CD4-positive, CD25-positive, alpha-beta regulatory T cell (primary cell): Measurements from ENCODE around the gene CYP17A1. TPM values are rescaled to one million over a fixed set of nuclear protein-coding genes. Genes with fewer than 3 reads are reported as not detected.

Source experiments
- ATAC-seq, 2 donors: fragments of 150-1000 bp; cut with Tn5 transposase; one replicate each; pipeline ENCODE4 v1.10.0; 2021; ENCODE audit warnings: low read depth in 2 of 2, moderate number of reproducible peaks in 2 of 2, moderate library complexity in 1 of 2
- DNase-seq, 3 donors: peaks; one replicate each; pipeline versions ENCODE4 v3.0.0 to v3.0.0-alpha.2; 2012 to 2022; ENCODE audit warnings: mixed read lengths in 1 of 3
- H3K27ac ChIP-seq: one replicate; pipeline ENCODE4 v1.7.0; 2013; ENCODE audit warnings: mild to moderate bottlenecking, low read length; ENCODE audit not compliant: insufficient read depth, poor library complexity, severe bottlenecking
- H3K27me3 ChIP-seq: one replicate; pipeline ENCODE4 v1.7.0; 2013; ENCODE audit warnings: low read length; ENCODE audit not compliant: control insufficient read depth, insufficient read depth
- H3K36me3 ChIP-seq: one replicate; pipeline ENCODE4 v1.7.0; 2013; ENCODE audit warnings: mild to moderate bottlenecking, low read length, moderate library complexity; ENCODE audit not compliant: control insufficient read depth, insufficient read depth
- H3K4me1 ChIP-seq: 2 replicates; pipeline ENCODE4 v1.7.0; 2013; ENCODE audit warnings: mild to moderate bottlenecking, low read length; ENCODE audit not compliant: insufficient read depth, control insufficient read depth, poor library complexity, severe bottlenecking
- H3K4me3 ChIP-seq: one replicate; pipeline ENCODE4 v1.7.0; 2013; ENCODE audit warnings: low read depth, mild to moderate bottlenecking, low read length, moderate library complexity
- H3K9me3 ChIP-seq, 2 experiments: 1 replicate in 1 of 2; 2 replicates in 1 of 2; pipeline ENCODE4 v1.7.0; 2013; ENCODE audit warnings: low read length in 2 of 2, mild to moderate bottlenecking in 1 of 2, moderate library complexity in 1 of 2; ENCODE audit not compliant: control insufficient read depth in 2 of 2
- H3K27ac Mint-ChIP-seq, 3 donors: one replicate each; pipeline ENCODE4 v1.8.0; 2020 to 2022; ENCODE audit warnings: mild to moderate bottlenecking in 3 of 3, mixed read lengths in 3 of 3, moderate library complexity in 2 of 3
- H3K27me3 Mint-ChIP-seq: one replicate; pipeline ENCODE4 v1.8.0; 2022; ENCODE audit warnings: mild to moderate bottlenecking, mixed read lengths
- H3K36me3 Mint-ChIP-seq: one replicate; pipeline ENCODE4 v1.8.0; 2020; ENCODE audit warnings: mixed read lengths
- H3K4me1 Mint-ChIP-seq, 4 donors: one replicate each; pipeline ENCODE4 v1.8.0; 2020 to 2022; ENCODE audit warnings: mixed read lengths in 4 of 4, mild to moderate bottlenecking in 1 of 4
- H3K4me3 Mint-ChIP-seq, 4 donors: one replicate each; pipeline ENCODE4 v1.8.0; 2020 to 2022; ENCODE audit warnings: mild to moderate bottlenecking in 4 of 4, mixed read lengths in 4 of 4, moderate library complexity in 3 of 4
- H3K9me3 Mint-ChIP-seq, 7 donors: one replicate each; pipeline ENCODE4 v1.8.0; 2020 to 2022; ENCODE audit warnings: mixed read lengths in 7 of 7, mild to moderate bottlenecking in 3 of 7, moderate library complexity in 2 of 7
- polyA plus RNA-seq, 4 donors: library from polyadenylated mRNA; unstranded; fragments of 300-500 nt; fragmentation: Illumina TruSeq; gene quantifications; one replicate each; pipeline ENCODE4 v1.2.3, GENCODE V29; 2021
- total RNA-seq: library from RNA; stranded (reverse); gene quantifications from one replicate; pipeline ENCODE4 v1.2.3, GENCODE V29; 2022

The CYP17A1 gene
- total and polyA plus RNA-seq, 5 donors from 2014 or later, result not detected

GRCh38 chr10:102834143-102834542 lies 3.1 kb downstream of the CYP17A1 start:
- Histone ChIP-seq H3K27ac (no peak overlapping the region), H3K9me3 (no peaks in the 10 kb centered on the region), H3K27me3 (no peaks in the 10 kb centered on the region), H3K4me1 (no peaks in the 10 kb centered on the region), H3K4me3 (no peak overlapping the region), H3K36me3 (no peaks in the 10 kb centered on the region)
- Mint-ChIP-seq H3K4me1 (peaks cover 0 to 2% (median 0%) of the 10 kb centered on the region in 4 donors), H3K36me3 (peaks cover 5% of the 10 kb centered on the region), H3K9me3 (peaks cover 0 to 12% (median 2%) of the 10 kb centered on the region in 7 donors), H3K27ac (no peak overlapping the region), H3K27me3 (peaks cover 33% of the 10 kb centered on the region), H3K4me3 (no peak overlapping the region)
- no peak for DNase-seq
- ATAC-seq, result no peak

- Mint-ChIP-seq H3K36me3 (peaks cover 1% of the 10 kb centered on the region), H3K27ac (no peak overlapping the region), H3K4me1 (peaks cover 0 to 2% (median 0%) of the 10 kb centered on the region in 4 donors), H3K9me3 (peaks cover 0 to 8% (median 0%) of the 10 kb centered on the region in 7 donors), H3K27me3 (peaks cover 29% of the 10 kb centered on the region), H3K4me3 (no peak overlapping the region)
- H3K4me3 ChIP-seq, result no peak overlapping the region
- no peaks in the 10 kb centered on the region for H3K9me3 ChIP-seq
- H3K27ac ChIP-seq, result no peak overlapping the region
- no peaks in the 10 kb centered on the region for H3K36me3 ChIP-seq
- H3K4me1 ChIP-seq, result no peaks in the 10 kb centered on the region
- no peaks in the 10 kb centered on the region for H3K27me3 ChIP-seq
- ATAC-seq (no peak), DNase-seq (no peak)
These were observed 4.2 kb downstream of the CYP17A1 start for GRCh38 chr10:102832987-102833386.

GRCh38 chr10:102832248-102832647 lies 5.0 kb downstream of the CYP17A1 start:
- DNase-seq, result no peak
- no peak overlapping the region for H3K4me3 Mint-ChIP-seq
- no peak for ATAC-seq

GRCh38 chr10:102831322-102832071 lies 5.7 kb downstream of the CYP17A1 start:
- H3K27me3 Mint-ChIP-seq, result peaks cover 19% of the 10 kb centered on the region
- ATAC-seq, result no peak
- Histone ChIP-seq H3K27me3 (no peaks in the 10 kb centered on the region), H3K4me1 (no peaks in the 10 kb centered on the region), H3K27ac (no peak overlapping the region), H3K4me3 (no peak overlapping the region), H3K9me3 (no peaks in the 10 kb centered on the region), H3K36me3 (no peaks in the 10 kb centered on the region)
- DNase-seq, result no peak
- H3K4me3 Mint-ChIP-seq, result no peak overlapping the region
- H3K4me1 Mint-ChIP-seq, result peaks cover 0 to 2% (median 0%) of the 10 kb centered on the region in 4 donors
- H3K36me3 Mint-ChIP-seq, result no peaks in the 10 kb centered on the region
- H3K27ac Mint-ChIP-seq, result no peak overlapping the region
- H3K9me3 Mint-ChIP-seq, result peaks cover 0 to 1% (median 0%) of the 10 kb centered on the region in 7 donors

More at GRCh38 chr10:102832248-102832647, 5.0 kb downstream of the CYP17A1 start:
- Histone ChIP-seq H3K9me3 (no peaks in the 10 kb centered on the region), H3K27me3 (no peaks in the 10 kb centered on the region), H3K4me1 (no peaks in the 10 kb centered on the region), H3K27ac (no peak overlapping the region), H3K36me3 (no peaks in the 10 kb centered on the region), H3K4me3 (no peak overlapping the region)
- no peaks in the 10 kb centered on the region for H3K36me3 Mint-ChIP-seq
- peaks cover 0 to 2% (median 0%) of the 10 kb centered on the region in 4 donors for H3K4me1 Mint-ChIP-seq
- H3K27me3 Mint-ChIP-seq, result peaks cover 21% of the 10 kb centered on the region
- peaks cover 0 to under 1% (median 0%) of the 10 kb centered on the region in 7 donors for H3K9me3 Mint-ChIP-seq
- no peak overlapping the region for H3K27ac Mint-ChIP-seq

- no peaks in the 10 kb centered on the region for H3K4me1 Mint-ChIP-seq
- no peak for ATAC-seq
These were observed 9.6 kb downstream of the CYP17A1 start for GRCh38 chr10:102827597-102827975.

GRCh38 chr10:102826148-102826796 lies 10.9 kb downstream of the CYP17A1 start:
- Histone ChIP-seq H3K4me1 (no peaks in the 10 kb centered on the region), H3K27me3 (no peaks in the 10 kb centered on the region), H3K4me3 (no peak overlapping the region), H3K9me3 (no peaks in the 10 kb centered on the region), H3K27ac (no peak overlapping the region), H3K36me3 (no peaks in the 10 kb centered on the region)
- Mint-ChIP-seq H3K27me3 (peaks cover 4% of the 10 kb centered on the region), H3K27ac (no peak overlapping the region), H3K36me3 (no peaks in the 10 kb centered on the region), H3K4me1 (no peaks in the 10 kb centered on the region), H3K4me3 (no peak overlapping the region), H3K9me3 (peaks cover 0 to 1% (median 0%) of the 10 kb centered on the region in 7 donors)
- no peak for DNase-seq
- no peak for ATAC-seq

More at GRCh38 chr10:102827597-102827975, 9.6 kb downstream of the CYP17A1 start:
- Mint-ChIP-seq H3K27ac (no peak overlapping the region), H3K36me3 (no peaks in the 10 kb centered on the region), H3K4me3 (no peak overlapping the region), H3K27me3 (peaks cover 8% of the 10 kb centered on the region), H3K9me3 (peaks cover 0 to 1% (median 0%) of the 10 kb centered on the region in 7 donors)
- no peaks in the 10 kb centered on the region for H3K36me3 ChIP-seq
- H3K27me3 ChIP-seq, result no peaks in the 10 kb centered on the region
- H3K4me1 ChIP-seq, result no peaks in the 10 kb centered on the region
- H3K27ac ChIP-seq, result no peak overlapping the region
- H3K4me3 ChIP-seq, result no peak overlapping the region
- no peak for DNase-seq
- H3K9me3 ChIP-seq, result no peaks in the 10 kb centered on the region

- DNase-seq (no peak), ATAC-seq (no peak)
- Mint-ChIP-seq H3K4me1 (no peaks in the 10 kb centered on the region), H3K27me3 (no peaks in the 10 kb centered on the region), H3K9me3 (peaks cover 0 to 1% (median 0%) of the 10 kb centered on the region in 7 donors), H3K36me3 (no peaks in the 10 kb centered on the region), H3K4me3 (no peak overlapping the region), H3K27ac (no peak overlapping the region)
- Histone ChIP-seq H3K4me3 (no peak overlapping the region), H3K36me3 (no peaks in the 10 kb centered on the region), H3K27ac (no peak overlapping the region), H3K27me3 (no peaks in the 10 kb centered on the region), H3K4me1 (no peaks in the 10 kb centered on the region), H3K9me3 (no peaks in the 10 kb centered on the region)
These were observed 12.5 kb downstream of the CYP17A1 start for GRCh38 chr10:102824664-102825063.
